Fibroblast of skin of back (primary cell): Measurements from ENCODE around the gene MACF1.
"Not testable (repeated sequence)": the region's sequence is repeated elsewhere in the genome, so short reads cannot be mapped to it uniquely, and the experiment has no call there.

Experiments
- DNase-seq: peaks from one replicate; pipeline ENCODE4 v3.0.0-alpha.2; 2013

Gene MACF1

DNA sequence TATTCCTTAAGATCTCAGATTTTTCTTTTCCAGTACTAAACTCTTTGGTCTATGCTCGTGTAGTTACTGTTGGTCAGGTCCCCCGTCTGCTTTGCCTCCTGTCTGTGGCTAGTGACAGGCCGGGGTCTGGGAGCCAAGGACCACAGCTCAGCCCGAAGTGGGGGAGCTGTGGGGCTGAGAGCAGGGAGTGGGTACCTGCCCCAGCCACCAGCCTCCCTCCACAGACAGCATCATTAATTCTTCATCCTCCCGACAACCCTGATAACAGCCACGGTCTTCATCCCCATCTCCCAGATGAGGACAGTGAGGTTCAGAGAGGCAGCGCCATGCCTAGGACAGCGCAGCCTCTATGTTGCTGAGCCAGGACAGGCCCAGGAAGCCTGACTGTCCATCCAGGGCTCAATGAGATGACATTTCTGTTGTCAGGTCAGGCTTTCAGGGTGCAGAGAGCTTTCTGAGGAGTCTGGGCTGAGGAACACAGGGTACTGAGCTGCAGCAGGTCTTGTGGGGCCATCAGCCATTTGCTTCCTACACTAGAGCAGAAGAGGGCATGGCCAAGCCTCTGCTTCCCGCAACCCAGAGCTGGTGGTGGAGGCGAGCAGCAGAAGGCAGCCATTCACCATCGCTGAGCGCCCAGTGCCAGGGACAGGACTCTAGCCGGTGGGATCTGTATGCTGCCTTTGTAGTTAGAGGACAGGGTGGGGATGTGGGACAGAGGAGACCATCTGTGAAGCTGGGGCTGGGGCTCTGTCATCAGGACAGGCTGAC is 288.7 kb downstream of the MACF1 start:
- not testable (repeated sequence) for DNase-seq

DNA sequence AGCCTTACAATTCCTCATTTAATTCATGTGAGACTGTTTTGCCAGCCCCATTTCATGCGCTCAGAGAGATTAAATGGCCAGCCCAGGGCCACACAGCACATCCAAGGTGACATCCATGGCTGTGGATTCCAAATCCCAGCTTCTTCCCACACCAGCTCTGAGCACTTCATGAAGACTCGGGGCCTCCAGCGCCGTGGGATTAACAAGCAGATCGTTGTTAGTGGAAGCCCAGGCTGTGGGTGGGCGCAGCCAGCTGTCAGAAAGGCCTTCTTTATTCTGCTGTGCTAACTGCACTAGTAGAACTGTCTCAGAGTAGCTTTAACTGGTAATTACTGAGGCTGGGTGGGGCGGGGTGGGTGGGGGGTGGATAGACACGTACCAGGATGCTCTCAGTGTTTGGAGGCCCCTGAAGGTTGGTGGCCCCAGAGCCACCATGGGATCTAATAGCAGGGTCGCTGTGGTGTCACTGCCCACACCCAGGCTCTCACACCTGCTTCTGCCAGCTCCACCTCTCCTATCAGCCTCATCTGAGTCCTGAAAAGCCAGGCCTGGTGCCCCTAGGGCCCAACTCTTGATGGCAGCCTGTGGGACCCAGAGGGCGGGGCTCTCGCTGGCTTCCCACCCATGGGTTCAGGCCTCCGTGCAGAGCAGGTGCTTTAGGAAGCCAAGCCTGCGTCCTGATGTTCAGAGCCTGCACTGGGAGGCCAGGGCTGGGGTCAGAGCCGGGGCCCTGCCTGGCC is 290.3 kb downstream of the MACF1 start:
- DNase-seq = no peak

DNA sequence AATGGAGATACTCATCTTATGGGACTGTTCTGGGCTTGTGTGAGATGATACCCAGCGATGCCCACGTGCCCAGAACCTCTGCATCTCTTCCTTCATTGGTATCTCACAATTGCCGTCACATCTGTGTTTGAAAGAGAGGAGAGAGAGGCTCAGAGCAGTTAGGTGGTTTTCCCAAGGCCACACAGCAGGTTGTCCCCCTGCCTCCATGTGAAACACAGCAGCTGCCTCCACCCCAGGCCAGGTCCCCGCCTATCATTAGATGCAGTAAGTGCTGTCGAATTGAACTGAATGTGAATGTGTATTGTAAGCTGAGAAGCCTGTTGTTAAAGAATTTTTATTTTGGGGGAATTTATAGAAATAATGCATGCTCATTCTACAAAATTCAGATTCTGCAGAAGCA is 292.0 kb downstream of the MACF1 start:
- not testable (repeated sequence) for DNase-seq

DNA sequence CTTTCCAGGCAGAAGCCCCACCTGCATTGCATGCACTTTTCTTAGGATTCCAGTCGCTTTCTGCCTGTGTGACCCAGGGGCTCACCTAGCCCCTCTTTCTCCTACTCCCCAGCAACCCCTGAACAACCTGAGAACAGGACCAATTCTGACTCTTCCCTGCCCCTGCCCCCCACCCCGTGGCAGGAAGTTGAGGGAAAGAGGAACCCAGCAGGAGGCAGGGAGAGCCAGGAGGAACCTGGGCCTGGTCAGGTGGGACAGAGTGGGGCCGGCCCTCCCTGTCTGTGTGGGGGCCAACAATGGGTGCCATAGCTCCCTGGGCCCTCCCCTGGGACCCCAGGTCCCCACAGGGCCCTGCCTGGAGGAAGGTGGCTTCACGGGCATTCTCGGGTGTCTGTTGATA is 293.1 kb downstream of the MACF1 start:
- DNase-seq = no peak

DNA sequence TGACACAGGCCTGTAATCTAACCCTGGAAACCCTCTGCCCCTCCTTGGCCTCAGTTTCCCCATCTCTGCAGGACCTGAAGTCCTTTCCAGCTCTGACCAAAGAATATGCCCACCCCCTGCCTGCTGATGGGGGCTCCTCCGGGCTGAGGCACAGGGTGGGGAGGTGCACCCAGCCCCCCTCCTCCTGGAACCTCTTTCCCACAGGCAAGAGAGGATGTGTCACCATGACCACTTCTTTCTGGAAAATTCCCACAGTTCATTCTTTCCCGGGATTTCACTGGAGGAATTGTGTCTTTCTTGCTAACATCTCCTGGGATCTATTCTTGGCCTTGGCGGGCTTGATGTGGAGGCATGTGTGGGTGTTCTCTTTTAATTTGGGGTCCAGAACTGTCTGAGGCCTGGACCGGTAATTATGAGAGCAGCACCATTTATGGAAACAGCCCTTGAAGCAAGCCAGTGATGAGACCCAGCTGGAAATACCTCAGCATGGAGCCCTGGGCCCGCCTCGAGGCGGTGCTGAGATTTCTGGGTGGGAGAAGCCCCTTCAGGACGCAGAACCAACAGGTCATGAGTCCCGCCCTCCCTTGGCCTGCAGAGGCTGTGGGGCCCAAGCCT is 293.7 kb downstream of the MACF1 start:
- DNase-seq = peak; percentile 39

DNA sequence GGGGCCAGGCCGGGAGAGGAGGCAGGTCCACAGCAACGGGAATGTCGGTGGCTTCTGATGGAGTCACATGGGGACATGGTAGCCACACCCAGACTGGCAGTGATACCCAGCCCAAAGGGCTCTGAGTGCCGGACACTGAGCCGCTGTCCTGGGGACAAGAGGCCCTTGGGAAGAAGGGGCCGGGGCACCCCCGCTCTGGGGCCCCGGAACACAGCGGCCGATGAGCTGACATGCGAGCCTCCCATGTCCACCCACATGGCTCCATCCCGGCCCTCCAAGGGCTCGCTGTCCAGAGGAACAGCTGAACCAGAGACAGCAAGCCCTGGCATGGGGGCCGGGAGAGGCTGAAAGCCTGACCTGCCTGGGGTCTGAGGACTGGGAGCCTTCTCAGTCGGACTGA is 294.3 kb downstream of the MACF1 start:
- not testable (repeated sequence) for DNase-seq

DNA sequence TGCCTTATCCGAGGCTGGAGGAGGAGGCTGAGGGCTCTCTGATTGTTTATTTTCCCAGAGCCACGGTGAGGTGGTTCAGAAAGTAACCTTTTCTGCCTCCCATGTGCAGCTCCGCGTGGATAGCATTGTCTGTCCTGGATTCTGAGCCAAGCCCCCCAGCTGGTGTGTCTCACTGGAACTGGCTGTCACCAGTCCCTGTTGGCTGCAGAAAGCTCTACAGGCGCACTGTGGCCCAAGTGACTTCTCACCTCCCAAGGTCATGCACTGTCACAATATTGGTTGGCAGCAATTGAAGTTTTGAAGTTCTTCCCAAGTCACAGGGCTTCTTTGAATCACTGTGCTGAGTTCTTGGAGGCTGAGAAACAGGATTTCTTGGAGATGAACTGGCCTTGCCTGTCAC is 295.2 kb downstream of the MACF1 start:
- no peak for DNase-seq

DNA sequence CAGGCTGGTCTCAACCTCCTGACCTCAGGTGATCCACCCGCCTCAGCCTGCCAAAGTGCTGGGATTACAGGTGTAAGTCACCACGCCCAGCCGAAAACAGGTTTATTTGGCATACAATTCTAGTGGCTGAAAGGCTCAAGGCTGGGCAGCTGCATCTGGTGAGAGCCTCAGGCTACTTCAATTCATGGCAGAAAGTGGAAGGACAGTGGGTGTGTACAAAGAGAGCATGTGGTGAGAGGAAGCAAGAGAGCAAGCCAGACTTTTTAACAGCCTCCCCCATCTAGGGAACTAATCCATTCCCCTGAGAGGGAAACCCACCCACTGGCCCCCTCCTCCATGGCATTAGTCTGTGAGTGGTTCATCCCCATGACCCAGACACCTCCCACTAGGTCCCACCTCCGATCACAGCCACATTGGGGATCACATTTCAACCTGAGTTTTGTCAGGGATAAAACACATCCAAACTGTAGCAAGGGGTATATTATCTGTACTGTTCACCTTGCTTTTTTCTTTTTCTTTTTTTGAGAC is 296.4 kb downstream of the MACF1 start:
- DNase-seq = no peak

DNA sequence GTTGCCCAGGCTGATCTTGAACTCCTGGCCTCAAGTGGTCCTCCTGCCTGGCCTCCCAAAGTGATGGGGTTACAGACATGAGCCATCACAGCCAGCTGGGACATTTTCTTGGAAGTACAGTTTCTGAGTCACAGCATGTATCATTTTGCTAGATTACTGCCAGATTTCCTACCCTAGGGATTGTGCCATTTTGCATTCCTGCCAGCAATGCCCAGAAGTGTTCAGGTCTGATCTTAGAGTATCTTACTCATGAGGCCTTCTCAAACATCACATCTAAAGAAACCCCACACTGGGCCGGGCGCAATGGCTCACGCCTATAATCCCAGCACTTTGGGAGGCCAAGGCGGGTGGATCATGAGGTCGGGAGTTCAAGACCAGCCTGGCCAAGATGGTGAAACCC is 297.2 kb downstream of the MACF1 start:
- peak; percentile 59 for DNase-seq

DNA sequence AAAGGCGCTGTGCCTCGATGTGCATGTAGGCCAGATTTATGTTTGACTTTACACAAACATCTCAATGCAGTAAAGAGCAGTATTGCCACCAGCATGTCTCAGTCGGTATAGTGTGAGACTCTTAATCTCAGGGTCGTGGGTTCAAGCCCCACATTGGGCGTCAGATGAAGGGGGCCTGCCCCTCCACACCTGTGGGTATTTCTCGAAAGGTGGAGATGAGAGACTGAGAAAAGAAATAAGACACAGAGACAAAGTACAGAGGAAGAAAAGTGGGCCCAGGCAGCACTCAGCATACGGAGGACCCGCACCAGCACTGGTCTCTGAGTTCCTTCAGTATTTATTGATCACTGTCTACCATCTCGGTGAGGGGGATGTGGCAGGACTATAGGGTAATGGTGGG is 299.9 kb downstream of the MACF1 start:
- DNase-seq = not testable (repeated sequence)

DNA sequence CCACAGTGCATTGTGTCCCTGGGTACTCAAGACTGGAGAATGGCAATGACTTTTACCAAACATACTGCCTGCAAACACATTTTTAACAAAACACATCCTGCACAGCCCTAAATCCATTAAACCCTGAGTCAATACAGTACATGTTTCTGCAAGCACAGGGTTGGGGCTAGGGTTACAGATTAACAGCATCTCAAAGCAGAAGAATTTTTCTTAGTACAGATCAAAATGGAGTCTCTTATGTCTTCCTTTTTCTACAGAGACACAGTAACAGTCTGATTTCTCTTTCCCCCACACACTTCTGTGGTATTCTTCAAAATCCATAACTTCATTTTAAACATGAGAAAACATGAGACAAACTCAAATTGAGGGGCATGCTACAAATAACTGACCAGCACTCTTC is 300.8 kb downstream of the MACF1 start:
- DNase-seq = no peak

DNA sequence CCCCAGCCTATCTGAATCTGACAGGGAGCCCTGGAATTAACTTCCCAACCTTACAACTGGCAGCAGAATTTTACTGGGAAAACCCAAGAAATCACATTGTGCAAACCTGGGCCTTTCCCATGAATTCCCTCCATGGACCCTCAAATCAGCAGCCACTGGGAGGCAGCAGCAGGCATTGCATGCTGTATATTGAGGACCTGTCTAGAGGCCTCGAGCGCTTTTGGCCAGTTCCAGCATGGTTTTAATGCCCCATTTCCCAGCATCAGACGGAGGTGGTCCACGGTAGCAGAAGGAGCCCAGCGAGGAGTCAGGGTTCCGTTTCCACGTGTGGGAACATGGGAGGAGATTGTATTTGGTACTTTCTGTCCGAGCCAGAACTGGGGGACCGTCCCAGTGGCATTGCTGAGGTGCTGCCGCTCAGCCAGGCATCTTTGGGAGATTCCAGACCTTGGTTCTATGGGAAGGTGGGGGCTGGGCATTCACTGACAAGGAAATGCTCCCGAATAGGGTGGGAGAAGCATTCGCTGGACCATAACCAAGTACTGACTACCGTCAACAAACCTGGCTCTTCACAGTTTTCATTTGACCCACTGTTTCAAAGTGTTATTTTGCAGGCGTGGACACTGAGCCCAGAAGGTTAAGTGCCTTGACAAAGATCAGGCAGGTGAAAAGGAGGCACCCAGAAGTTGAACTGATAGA is 302.9 kb downstream of the MACF1 start:
- no peak for DNase-seq

DNA sequence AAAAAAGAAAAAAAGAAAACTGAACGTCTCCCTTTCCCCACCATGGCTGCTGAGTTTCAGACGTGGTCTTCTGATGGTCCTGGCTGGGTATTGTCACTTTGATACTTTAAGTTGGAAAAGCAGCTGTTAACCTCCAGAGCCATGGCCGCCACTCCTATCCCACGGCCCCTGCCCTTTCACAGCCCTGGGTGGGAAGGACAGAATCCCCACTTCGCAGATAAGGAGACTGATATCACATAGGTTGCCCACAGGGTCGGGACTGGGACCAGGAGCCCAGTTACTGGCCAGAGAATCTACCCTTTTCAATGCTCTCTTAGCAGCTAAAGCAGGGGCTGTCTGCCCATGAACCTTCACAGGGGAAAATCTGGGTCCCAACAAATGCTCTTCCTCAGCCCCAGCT is 303.8 kb downstream of the MACF1 start:
- DNase-seq = no peak

DNA sequence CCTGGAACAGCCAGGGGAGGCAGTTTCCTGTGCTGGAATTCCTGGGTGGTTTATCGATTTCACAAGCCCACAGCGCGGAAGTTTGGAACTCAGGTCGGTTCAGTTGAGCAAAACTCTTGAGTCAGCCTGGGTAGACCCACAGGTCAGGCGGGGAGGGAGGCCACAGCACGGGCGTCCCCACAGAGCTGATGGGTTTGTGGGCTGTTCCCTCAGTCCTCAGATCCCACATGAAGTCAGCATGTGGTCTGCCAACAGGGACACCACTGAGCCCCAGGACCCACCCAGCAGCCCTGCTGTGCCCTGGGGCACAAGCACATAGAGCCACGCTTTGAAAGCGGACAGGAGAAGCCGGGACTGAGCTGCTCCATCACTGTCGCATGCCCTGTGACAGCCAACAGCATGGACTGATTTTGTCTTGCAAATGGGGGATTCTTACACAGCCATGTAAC is 304.4 kb downstream of the MACF1 start:
- DNase-seq = no peak

DNA sequence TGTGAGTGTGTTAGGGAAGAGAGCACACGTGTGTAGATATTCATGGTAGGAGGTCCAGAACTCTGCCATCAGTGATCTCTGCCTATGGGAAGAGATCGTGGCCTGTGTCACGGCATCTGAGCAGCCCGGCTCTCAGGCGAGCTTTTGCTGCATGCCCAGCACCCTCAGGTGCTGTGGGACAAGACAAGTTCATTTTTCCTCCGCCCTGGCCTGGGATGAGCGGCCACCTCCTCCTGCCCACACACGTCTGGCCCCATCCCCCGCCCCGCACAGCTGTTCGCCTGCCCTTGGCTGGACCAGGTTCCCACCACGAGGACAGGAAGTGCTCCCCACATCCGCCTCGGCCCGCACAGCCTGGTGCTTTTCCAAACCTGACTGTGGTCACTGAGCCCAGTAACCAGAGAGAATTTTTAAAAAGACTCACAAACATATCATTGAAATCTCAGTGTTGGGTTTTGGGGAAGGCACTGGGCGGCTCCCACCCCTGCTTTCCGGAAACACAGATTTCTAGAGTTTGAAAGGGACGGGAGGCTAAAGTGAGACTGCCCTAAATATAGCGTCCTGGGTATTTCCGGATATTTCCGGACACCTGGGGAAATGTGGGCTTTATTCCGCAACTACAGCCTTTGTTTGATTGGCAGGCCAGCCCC is 305.0 kb downstream of the MACF1 start:
- no peak for DNase-seq

DNA sequence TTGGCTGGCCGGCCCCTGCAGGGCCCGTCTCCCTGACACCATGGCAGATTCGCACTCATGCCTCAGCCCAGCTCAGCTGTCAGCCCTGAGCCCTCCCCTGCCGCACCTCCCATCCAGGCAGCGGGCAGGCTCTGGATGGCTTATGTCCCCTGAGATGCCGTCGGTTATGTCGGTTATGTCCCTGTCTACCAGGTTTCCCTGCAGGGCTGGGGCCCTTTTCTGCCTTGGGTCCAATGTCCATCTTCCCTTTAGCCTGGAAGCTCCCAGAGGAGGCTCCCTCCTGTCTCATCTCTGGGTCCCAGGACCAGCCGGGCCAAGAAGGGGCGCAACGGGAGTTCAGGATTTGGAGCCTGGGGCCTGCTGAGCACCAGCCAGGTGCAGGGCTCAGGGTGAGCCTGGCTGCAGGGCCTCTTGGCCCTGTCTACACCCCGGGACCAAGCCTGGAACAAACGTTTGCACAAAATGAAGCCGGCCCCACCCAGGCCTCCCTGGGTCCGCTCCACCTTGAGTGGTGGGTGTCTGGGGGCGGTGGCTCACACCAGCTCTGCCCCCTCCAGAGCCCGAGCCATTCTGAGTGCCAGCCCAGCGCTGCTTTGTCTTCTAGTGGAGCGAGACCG is 306.2 kb downstream of the MACF1 start:
- not testable (repeated sequence) for DNase-seq

DNA sequence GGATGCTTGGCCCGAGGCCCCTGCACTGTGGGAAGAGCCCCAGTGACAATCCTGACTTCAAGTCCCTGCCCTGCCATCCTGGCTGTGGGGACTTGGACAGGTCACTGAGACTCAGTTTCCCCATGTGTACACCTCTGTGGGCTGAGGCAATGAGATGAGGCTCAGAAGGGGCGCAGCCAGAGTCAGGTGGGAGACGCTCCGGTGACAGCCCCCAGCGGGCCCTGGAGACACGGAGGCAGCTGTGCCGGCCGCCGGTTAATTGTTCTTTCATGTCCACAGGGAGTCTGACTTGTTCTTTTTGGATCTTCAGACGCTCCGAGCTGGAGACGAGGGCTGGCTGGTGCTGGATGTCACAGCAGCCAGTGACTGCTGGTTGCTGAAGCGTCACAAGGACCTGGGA is 307.0 kb downstream of the MACF1 start:
- DNase-seq = not testable (repeated sequence)

DNA sequence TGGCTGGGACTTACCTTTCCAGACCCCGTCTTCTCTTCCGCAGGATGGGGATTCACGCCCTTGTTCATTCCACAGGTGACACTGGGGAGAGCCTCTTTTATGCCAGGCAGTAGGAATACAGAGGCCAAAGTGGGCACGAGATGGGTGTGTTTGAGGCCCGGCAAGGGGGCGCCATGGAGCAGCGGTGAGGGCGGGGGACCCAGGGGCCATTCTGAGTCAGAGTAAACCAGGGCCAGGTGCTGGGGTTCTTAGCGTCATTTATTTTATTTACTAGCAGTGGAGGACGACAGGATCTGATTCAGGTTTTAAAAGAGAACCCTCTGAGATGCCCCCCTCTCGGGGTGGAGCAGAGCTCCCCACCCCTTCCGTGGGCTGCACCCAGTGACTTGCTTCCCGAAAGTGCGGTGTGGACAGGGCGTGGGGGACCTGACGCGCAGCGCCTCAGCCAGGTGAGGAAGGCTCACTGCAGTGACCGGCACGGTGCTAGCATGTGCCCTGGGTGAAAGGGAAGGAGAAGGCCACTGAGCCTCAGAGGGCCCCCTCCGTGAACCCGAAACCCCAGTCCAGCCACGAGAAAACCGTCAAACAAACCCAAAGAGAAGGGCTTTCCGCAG is 307.8 kb downstream of the MACF1 start:
- not testable (repeated sequence) for DNase-seq

DNA sequence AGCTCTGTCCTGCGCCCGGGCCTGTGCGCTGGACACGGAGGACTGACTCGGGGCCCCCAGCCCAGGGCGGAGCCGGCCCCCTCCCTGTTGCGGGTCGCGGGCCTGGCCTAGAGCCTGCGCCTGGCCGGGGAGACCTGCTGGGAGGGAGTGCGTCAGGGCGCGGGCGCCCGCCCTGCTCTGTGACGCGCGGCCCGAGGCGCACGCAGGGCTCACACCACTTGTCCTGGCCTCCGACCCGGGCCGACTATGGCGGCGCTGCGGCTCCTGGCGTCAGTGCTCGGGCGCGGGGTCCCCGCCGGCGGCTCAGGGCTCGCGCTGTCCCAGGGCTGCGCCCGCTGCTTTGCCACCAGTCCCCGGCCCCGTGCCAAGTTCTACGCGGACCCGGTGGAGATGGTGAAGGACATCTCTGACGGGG is 310.2 kb downstream of the MACF1 start:
- DNase-seq = not testable (repeated sequence)

DNA sequence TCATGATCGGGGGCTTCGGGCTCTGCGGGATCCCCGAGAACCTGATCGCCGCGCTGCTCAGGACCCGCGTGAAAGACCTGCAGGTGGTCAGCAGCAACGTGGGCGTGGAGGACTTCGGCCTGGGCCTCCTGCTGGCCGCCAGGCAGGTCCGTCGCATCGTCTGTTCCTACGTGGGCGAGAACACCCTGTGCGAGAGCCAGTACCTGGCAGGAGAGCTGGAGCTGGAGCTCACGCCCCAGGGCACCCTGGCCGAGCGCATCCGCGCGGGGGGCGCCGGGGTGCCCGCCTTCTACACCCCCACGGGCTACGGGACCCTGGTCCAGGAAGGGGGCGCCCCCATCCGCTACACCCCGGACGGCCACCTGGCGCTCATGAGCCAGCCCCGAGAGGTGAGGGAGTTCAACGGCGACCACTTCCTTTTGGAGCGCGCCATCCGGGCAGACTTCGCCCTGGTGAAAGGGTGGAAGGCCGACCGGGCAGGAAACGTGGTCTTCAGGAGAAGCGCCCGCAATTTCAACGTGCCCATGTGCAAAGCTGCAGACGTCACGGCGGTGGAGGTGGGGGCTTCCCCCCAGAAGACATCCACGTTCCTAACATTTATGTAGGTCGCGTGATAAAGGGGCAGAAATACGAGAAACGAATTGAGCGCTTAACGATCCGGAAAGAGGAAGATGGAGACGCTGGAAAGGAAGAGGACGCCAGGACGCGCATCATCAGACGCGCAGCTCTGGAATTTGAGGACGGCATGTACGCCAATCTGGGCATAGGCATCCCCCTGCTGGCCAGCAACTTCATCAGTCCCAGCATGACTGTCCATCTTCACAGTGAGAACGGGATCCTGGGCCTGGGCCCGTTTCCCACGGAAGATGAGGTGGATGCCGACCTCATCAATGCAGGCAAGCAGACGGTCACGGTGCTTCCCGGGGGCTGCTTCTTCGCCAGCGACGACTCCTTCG is 310.9 kb downstream of the MACF1 start:
- DNase-seq = peak; percentile 30
